K562 (cell line): ENCODE results near the gene TMEM121B.

Source experiments
- CCNT2 ChIP-seq: IDR thresholded peaks from 2 replicates; pipeline ENCODE4 v1.6.1; 2011; ENCODE audit warnings: borderline replicate concordance, low read depth, mild to moderate bottlenecking, moderate library complexity, mixed read lengths, low read length; ENCODE audit not compliant: insufficient read length; ENCODE audit errors: extremely low read depth
- EZH2 ChIP-seq: IDR thresholded peaks from 2 replicates; pipeline ENCODE4 v1.6.1; 2012; ENCODE audit warnings: low read depth, mild to moderate bottlenecking, inconsistent platforms, low read length, borderline replicate concordance
- JUND ChIP-seq, 2 experiments: IDR thresholded peaks; 2 replicates in 1 of 2; 3 replicates in 1 of 2; pipeline ENCODE4 v1.6.1; 2011; ENCODE audit warnings: borderline replicate concordance in 2 of 2, low read depth in 2 of 2, low read length in 2 of 2, improper control_type of control experiment in 1 of 2, missing biosample characterization in 1 of 2, missing genetic modification characterization in 1 of 2, missing genetic modification reagents in 1 of 2
- SIN3A ChIP-seq, 2 experiments: fragments of 150-350 bp in 1 of 2; IDR thresholded peaks; 2 replicates each; pipeline ENCODE4 v1.6.1; 2011 to 2016; ENCODE audit warnings: borderline replicate concordance in 2 of 2, low read depth in 2 of 2, low read length in 2 of 2, mild to moderate bottlenecking in 2 of 2, moderate library complexity in 2 of 2; ENCODE audit not compliant: control insufficient read depth in 1 of 2
- SMARCE1 ChIP-seq: fragments of 450-650 bp; IDR thresholded peaks from 2 replicates; pipeline ENCODE4 v1.7.1; 2016; ENCODE audit warnings: mild to moderate bottlenecking
- TF ChIP-seq, protein P1 (sequence below), 3 experiments: IDR thresholded peaks in 2 of 3; conservative IDR thresholded peaks in 1 of 3; 2 replicates each; pipeline ENCODE4 v1.5.1; 2011 to 2012; ENCODE audit warnings: low read length in 3 of 3, mild to moderate bottlenecking in 3 of 3, control low read depth in 2 of 3, improper control_type of control experiment in 1 of 3, inconsistent platforms in 1 of 3, low read depth in 1 of 3, mixed read lengths in 1 of 3, moderate library complexity in 1 of 3; ENCODE audit not compliant: insufficient read depth in 2 of 3

DNA sequence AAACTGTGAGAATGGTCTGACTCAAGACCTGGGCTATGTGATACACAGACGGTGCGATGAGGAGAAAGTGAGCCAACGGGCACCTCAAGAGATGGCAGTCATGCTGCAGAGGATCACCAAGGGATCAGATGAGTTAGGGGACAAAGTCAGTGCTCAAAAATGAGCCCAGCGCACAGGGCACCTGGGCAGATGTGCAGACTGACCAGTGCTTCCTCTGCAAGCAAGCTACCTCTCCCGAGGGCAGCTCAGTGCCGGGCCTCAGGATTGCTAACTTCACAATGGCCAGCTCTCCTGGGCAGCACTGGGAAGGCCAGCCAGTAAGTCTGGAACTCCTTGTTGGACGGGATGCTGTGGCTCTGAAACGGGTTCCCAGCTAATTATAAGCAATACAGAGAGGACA is 22.7 kb upstream of the TMEM121B start:
- TF ChIP-seq JUND (IDR thresholded peaks at IDR 0.05; ENCODE audit: borderline replicate concordance, low read depth, low read length) (no peak), JUND (tag; IDR thresholded peaks at IDR 0.05; ENCODE audit: borderline replicate concordance, low read depth, low read length) (no peak), CCNT2 (no peak), SIN3A (IDR thresholded peaks at IDR 0.05; ENCODE audit: borderline replicate concordance in 2 of 2, control insufficient read depth in 1 of 2, low read depth in 2 of 2, low read length in 2 of 2) (no peak), SMARCE1 (no peak), EZH2 (no peak)
- TF ChIP-seq, protein P1, sequence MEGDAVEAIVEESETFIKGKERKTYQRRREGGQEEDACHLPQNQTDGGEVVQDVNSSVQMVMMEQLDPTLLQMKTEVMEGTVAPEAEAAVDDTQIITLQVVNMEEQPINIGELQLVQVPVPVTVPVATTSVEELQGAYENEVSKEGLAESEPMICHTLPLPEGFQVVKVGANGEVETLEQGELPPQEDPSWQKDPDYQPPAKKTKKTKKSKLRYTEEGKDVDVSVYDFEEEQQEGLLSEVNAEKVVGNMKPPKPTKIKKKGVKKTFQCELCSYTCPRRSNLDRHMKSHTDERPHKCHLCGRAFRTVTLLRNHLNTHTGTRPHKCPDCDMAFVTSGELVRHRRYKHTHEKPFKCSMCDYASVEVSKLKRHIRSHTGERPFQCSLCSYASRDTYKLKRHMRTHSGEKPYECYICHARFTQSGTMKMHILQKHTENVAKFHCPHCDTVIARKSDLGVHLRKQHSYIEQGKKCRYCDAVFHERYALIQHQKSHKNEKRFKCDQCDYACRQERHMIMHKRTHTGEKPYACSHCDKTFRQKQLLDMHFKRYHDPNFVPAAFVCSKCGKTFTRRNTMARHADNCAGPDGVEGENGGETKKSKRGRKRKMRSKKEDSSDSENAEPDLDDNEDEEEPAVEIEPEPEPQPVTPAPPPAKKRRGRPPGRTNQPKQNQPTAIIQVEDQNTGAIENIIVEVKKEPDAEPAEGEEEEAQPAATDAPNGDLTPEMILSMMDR (IDR thresholded peaks at IDR 0.05 in 2 of 3, conservative IDR thresholded peaks at IDR 0.05 in 1 of 3; ENCODE audit: insufficient read depth in 2 of 3, low read depth in 1 of 3, low read length in 3 of 3), result no peak
